A673 (cell line): ENCODE data around the gene ABHD15. TPM values are rescaled to one million over a fixed set of nuclear protein-coding genes. Genes with fewer than 3 reads are reported as not detected.

Experiments used
- BruUV-seq: library from RNA; stranded (reverse); fragments of 400-500 nt; replicated peaks from 2 replicates; lab custom pipeline; 2021; lab: Mats Ljungman, UMichigan
- CTCF ChIA-PET: fragments of 300-600 bp; sonication (Branson Sonifier 250); formaldehyde crosslinking; loops from one replicate; lab custom pipeline; 2022; ENCODE audit warnings: antibody characterized with exemption; lab: Charles Lee
- POLR2A ChIA-PET: fragments of 300-600 bp; sonication (Branson Sonifier 250); formaldehyde crosslinking; loops from one replicate; lab custom pipeline; 2022; ENCODE audit warnings: antibody characterized with exemption; ENCODE audit not compliant: low non-redundant PET; lab: Charles Lee
- DNase-seq: peaks from one replicate; pipeline ENCODE4 v3.0.0-alpha.2; 2015; ENCODE audit warnings: low spot score
- H3K27ac ChIP-seq: fragments of 200-600 bp; sonication (generic); 2 replicates; pipeline ENCODE4 v1.5.1; 2016; ENCODE audit warnings: mixed run types, low read depth, mild to moderate bottlenecking, mixed read lengths, antibody characterized with exemption, low read length; ENCODE audit not compliant: poor library complexity, severe bottlenecking
- H3K27me3 ChIP-seq: fragments of 200-600 bp; sonication (generic); replicated peaks from 2 replicates; pipeline ENCODE4 v1.6.1; 2017; ENCODE audit warnings: mixed run types, low read depth, mild to moderate bottlenecking, mixed read lengths, antibody characterized with exemption, low read length; ENCODE audit not compliant: insufficient read depth, poor library complexity
- H3K36me3 ChIP-seq: fragments of 200-600 bp; sonication (generic); 2 replicates; pipeline ENCODE4 v1.6.1; 2016; ENCODE audit warnings: mixed run types, mild to moderate bottlenecking, mixed read lengths, antibody characterized with exemption, low read length; ENCODE audit not compliant: insufficient read depth, poor library complexity, severe bottlenecking
- H3K4me1 ChIP-seq: fragments of 200-600 bp; sonication (generic); 2 replicates; pipeline ENCODE4 v1.6.1; 2017; ENCODE audit warnings: mixed run types, mild to moderate bottlenecking, mixed read lengths, antibody characterized with exemption, low read length; ENCODE audit not compliant: insufficient read depth, poor library complexity, severe bottlenecking
- H3K4me3 ChIP-seq: fragments of 200-600 bp; sonication (generic); 2 replicates; pipeline ENCODE4 v1.5.1; 2016; ENCODE audit warnings: low read depth, mixed run types, mild to moderate bottlenecking, mixed read lengths, low read length; ENCODE audit not compliant: poor library complexity, severe bottlenecking
- H3K9me3 ChIP-seq: fragments of 200-600 bp; sonication (generic); 2 replicates; pipeline ENCODE4 v1.6.1; 2016; ENCODE audit warnings: mixed run types, low read depth, mild to moderate bottlenecking, mixed read lengths, antibody characterized with exemption, low read length; ENCODE audit not compliant: poor library complexity, severe bottlenecking
- EZH2 ChIP-seq: fragments of 200-600 bp; sonication (generic); IDR thresholded peaks from 2 replicates; pipeline ENCODE4 v1.6.1; 2017; ENCODE audit warnings: borderline replicate concordance, low read depth, mild to moderate bottlenecking, mixed read lengths, antibody characterized with exemption, low read length; ENCODE audit not compliant: poor library complexity, severe bottlenecking
- intact Hi-C: fragments of 100-400 bp; cut with micrococcal nuclease; formaldehyde crosslinking; loops from one replicate; pipeline ENCODE4 v1.10.0; 2022; ENCODE audit not compliant: unreplicated experiment
- total RNA-seq: library from RNA; stranded (reverse); gene quantifications from 2 replicates; pipeline ENCODE4 v1.2.3, GENCODE V29; 2021
- TF ChIP-seq, protein P1 (sequence below): fragments of 300-800, 200-600 bp; sonication (generic); conservative IDR thresholded peaks from 2 replicates; pipeline ENCODE4 v1.5.1; 2017; ENCODE audit warnings: low read depth, mild to moderate bottlenecking, antibody characterized with exemption, low read length, moderate library complexity, mixed read lengths

ABHD15 gene
- total RNA-seq, 1 experiment from 2014 or later = 5.4 TPM

DNA sequence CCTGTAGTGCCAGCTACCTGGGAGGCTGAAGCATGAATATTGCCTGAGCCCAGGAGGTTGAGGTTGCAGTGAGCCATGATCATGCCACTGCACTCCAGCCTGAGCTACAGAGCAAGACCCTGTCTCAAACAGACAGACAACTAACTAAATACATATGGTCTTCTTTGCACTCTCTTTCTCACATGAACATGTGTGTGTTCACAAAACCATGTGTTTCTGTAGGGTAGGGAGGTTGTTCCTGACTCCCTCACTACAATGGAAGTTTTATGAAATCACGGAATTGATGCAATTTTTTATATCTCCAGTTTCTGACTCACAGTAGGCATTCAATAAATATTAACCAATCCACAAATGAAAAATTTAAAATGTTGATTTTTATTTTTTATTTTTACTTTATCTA lies 48.5 kb downstream of the ABHD15 start:
- CTCF ChIA-PET = no interaction called here
- POLR2A ChIA-PET = no interaction called here
- no peak for DNase-seq

DNA sequence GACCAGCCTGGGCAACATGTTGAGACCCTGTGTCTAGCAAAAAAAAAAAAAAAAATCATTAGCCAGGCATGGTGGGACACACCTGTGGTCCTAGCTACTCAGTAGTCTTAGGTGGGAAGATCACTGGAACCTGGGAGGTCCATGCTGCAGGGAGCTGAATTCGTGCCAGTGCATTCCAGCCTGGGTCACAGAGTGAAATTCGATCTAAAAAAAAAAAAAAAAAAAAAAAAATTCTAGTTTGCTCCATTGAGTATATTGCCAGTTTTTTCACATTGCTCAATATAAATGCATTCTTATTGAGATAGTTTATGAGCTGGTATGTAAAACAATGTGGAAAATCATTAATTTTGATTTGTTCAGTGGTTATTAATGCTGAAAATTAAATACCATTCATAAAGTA lies 52.0 kb downstream of the ABHD15 start:
- Histone ChIP-seq H3K4me3 (no peak overlapping the region), H3K4me1 (no peaks in the 10 kb centered on the region), H3K27me3 (no peaks in the 10 kb centered on the region), H3K9me3 (no peaks in the 10 kb centered on the region), H3K36me3 (peaks cover 58% of the 10 kb centered on the region), H3K27ac (no peak overlapping the region)
- TF ChIP-seq, protein P1, sequence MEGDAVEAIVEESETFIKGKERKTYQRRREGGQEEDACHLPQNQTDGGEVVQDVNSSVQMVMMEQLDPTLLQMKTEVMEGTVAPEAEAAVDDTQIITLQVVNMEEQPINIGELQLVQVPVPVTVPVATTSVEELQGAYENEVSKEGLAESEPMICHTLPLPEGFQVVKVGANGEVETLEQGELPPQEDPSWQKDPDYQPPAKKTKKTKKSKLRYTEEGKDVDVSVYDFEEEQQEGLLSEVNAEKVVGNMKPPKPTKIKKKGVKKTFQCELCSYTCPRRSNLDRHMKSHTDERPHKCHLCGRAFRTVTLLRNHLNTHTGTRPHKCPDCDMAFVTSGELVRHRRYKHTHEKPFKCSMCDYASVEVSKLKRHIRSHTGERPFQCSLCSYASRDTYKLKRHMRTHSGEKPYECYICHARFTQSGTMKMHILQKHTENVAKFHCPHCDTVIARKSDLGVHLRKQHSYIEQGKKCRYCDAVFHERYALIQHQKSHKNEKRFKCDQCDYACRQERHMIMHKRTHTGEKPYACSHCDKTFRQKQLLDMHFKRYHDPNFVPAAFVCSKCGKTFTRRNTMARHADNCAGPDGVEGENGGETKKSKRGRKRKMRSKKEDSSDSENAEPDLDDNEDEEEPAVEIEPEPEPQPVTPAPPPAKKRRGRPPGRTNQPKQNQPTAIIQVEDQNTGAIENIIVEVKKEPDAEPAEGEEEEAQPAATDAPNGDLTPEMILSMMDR = no peak
- TF ChIP-seq EZH2 = no peak
- DNase-seq = no peak
- CTCF ChIA-PET = interaction anchor here (0.7 kb wide), 1 partner anchor 144 kb away, joined by 9 read pairs; no protein-coding TSS in a partner anchor
- BruUV-seq = no TSS peak
- POLR2A ChIA-PET = no interaction called here
- intact Hi-C loops = no loop called here

More for the DNA sequence above, 48.5 kb downstream of the ABHD15 start:
- TF ChIP-seq, protein P1 = no peak
- no peak for TF ChIP-seq EZH2
- H3K27ac ChIP-seq = no peak overlapping the region
- intact Hi-C loops = no loop called here
- peaks cover 56% of the 10 kb centered on the region for H3K36me3 ChIP-seq
- H3K27me3 ChIP-seq = no peaks in the 10 kb centered on the region
- H3K4me3 ChIP-seq = no peak overlapping the region
- no peaks in the 10 kb centered on the region for H3K9me3 ChIP-seq
- no peaks in the 10 kb centered on the region for H3K4me1 ChIP-seq
- BruUV-seq = no TSS peak

DNA sequence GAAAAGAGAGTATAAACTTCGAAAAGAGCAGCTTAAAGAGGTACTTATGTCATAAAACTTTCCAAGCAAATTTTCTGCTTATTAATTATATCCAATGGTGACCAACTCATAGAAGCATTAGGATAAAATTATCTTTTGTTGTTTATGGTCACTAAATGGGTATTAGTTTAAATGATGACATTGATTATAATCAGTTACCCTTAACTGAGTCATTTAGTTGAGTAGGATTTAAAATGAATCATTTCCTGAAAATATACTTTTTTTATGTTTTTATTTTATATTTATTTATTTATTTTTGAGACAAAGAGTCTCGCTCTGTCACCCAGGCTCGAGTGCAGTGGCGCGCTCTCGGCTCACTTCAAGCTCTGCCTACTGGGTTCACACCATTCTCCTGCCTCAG lies 55.9 kb downstream of the ABHD15 start:
- Histone ChIP-seq H3K36me3 (peaks cover 61% of the 10 kb centered on the region), H3K27ac (no peak overlapping the region), H3K4me3 (no peak overlapping the region), H3K27me3 (no peaks in the 10 kb centered on the region), H3K9me3 (no peaks in the 10 kb centered on the region), H3K4me1 (no peaks in the 10 kb centered on the region)
- BruUV-seq = no TSS peak
- ChIA-PET CTCF (no interaction called here), POLR2A (no interaction called here)
- TF ChIP-seq EZH2 = no peak
- TF ChIP-seq, protein P1 = no peak
- intact Hi-C loops = no loop called here
- DNase-seq = no peak

Other genes with a start within 250 kb of the ABHD15 start
- gene TAOK1, start 176.7 kb downstream of the ABHD15 start, total RNA-seq = 83.8 and 85.5 TPM in 2 replicates
- gene TP53I13, start 1.7 kb upstream of the ABHD15 start, total RNA-seq = 34.6 and 41.4 TPM in 2 replicates
- gene GIT1, start 22.6 kb upstream of the ABHD15 start, total RNA-seq = 120 and 125 TPM in 2 replicates
- gene ANKRD13B, start 26.1 kb upstream of the ABHD15 start, total RNA-seq = 81.5 and 98.7 TPM in 2 replicates
- gene CORO6, start 55.9 kb upstream of the ABHD15 start, total RNA-seq = 19.7 and 28.9 TPM in 2 replicates